BJ (cell line): ENCODE data around the gene ARFRP1. TPM values are rescaled to one million over a fixed set of nuclear protein-coding genes. Genes with fewer than 3 reads are reported as not detected.

Source experiments
- CTCF ChIA-PET: fragments of 350-600 bp; formaldehyde crosslinking; extraction: SDS; loops from one replicate; lab custom pipeline; 2021; ENCODE audit warnings: antibody characterized with exemption, inconsistent platforms; lab: Yijun Ruan, JAX
- POLR2A ChIA-PET: fragments of 300-600 bp; sonication (Branson Sonifier 250); formaldehyde crosslinking; extraction: SDS; loops from one replicate; lab custom pipeline; 2021; ENCODE audit warnings: antibody characterized with exemption; lab: Charles Lee
- DNase-seq: peaks from one replicate; pipeline ENCODE4 v3.0.0-alpha.2; 2011; ENCODE audit warnings: low read depth
- H3K27me3 ChIP-seq: 2 replicates; pipeline ENCODE4 v1.6.0; 2011; ENCODE audit warnings: low read length; ENCODE audit not compliant: control insufficient read depth, insufficient read depth
- H3K36me3 ChIP-seq: 2 replicates; pipeline ENCODE4 v1.5.1; 2011; ENCODE audit warnings: low read length; ENCODE audit not compliant: control insufficient read depth, insufficient read depth
- H3K4me3 ChIP-seq: 2 replicates; pipeline ENCODE4 v1.5.1; 2011; ENCODE audit warnings: low read depth, mild to moderate bottlenecking, control low read depth, low read length
- polyA plus RNA-seq: library from polyadenylated mRNA; depleted of rRNA; stranded (reverse); fragments of >200 nt; gene quantifications from 2 replicates; pipeline ENCODE4 v1.2.3, GENCODE V29; 2011
- TF ChIP-seq, protein P1 (sequence below): IDR thresholded peaks from 2 replicates; pipeline ENCODE4 v1.5.1; 2011; ENCODE audit warnings: low read depth, mild to moderate bottlenecking, control low read depth, inconsistent platforms, low read length, moderate library complexity; ENCODE audit not compliant: insufficient read depth

ARFRP1 gene
- polyA plus RNA-seq, 1 experiment = 41.9 TPM

DNA sequence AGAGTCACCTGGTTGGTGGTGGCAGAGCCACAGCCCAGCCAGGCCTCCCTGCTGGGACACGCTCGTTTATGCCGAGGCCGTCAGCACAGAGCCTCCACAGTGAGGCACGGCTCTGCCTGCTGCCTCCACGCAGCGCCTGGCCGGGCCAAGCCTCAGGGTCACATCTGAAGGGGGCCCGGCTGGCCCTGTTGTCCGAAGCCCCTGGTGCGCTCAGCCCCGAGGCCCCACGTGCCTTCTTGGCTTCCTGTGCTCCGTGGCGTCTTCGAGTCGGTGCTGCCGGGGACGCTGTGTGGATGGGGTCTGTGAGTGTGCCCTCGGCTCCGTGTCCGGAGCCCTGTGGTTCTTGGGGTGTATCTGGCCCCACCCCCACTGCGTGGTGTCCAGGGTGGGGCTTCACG is 21.7 kb downstream of the ARFRP1 start:
- no peaks in the 10 kb centered on the region for H3K27me3 ChIP-seq
- H3K36me3 ChIP-seq = peaks cover 1% of the 10 kb centered on the region; the same call in 1 of the 2 replicates
- no peak for DNase-seq
- ChIA-PET CTCF (no interaction called here), POLR2A (no interaction called here)
- TF ChIP-seq, protein P1, sequence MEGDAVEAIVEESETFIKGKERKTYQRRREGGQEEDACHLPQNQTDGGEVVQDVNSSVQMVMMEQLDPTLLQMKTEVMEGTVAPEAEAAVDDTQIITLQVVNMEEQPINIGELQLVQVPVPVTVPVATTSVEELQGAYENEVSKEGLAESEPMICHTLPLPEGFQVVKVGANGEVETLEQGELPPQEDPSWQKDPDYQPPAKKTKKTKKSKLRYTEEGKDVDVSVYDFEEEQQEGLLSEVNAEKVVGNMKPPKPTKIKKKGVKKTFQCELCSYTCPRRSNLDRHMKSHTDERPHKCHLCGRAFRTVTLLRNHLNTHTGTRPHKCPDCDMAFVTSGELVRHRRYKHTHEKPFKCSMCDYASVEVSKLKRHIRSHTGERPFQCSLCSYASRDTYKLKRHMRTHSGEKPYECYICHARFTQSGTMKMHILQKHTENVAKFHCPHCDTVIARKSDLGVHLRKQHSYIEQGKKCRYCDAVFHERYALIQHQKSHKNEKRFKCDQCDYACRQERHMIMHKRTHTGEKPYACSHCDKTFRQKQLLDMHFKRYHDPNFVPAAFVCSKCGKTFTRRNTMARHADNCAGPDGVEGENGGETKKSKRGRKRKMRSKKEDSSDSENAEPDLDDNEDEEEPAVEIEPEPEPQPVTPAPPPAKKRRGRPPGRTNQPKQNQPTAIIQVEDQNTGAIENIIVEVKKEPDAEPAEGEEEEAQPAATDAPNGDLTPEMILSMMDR = no peak
- H3K4me3 ChIP-seq = no peak overlapping the region

GRCh38 chr20:63685269-63686026 is 22.3 kb downstream of the ARFRP1 start:
- TF ChIP-seq, protein P1 = no peak
- POLR2A ChIA-PET = no interaction called here

DNA sequence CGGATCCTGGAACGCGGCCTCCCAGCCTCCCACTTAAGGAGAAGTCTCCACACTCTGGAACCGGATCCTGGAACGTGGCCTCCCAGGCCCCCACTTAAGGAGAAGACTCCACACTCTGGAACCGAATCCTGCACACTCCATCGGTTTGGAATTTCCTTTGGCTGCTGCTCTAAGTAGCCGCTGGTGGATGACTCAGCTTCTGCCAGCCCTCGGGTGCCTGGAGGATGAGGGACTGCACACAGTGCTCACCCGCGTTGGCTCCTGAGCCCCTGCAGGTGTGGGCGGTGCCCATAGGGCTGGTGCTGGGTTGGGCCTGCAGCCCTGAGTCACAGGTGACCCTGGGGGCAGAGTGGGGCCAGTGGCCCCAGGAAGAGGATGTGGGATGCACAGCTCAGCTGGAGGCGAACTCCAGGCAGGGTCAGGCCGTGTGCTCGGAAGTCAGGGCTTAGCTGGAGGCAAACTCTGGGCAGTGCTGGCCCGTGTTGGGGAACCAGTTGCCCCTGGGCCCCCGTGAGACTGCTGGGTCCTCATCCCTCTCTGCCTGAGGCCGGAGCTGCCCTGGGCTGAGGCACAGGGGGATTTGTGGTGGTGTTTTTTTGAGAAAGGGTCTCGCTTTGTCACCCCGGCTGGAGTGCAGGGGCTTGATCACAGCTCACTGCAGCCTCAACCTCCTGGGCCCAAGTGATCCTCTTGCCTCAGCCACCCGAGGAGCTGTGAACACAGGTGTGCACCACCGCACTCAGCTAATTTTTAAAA is 25.2 kb downstream of the ARFRP1 start:
- ChIA-PET CTCF (interaction anchor here (0.9 to 1.3 kb wide), 5 partner anchors 15 to 162 kb away, joined by 3 to 5 read pairs (median 4); partner anchors contain the start of genes PPDPF and RTEL1), POLR2A (no interaction called here)

More at GRCh38 chr20:63685269-63686026, 22.3 kb downstream of the ARFRP1 start:
- no peak for DNase-seq
- CTCF ChIA-PET = no interaction called here
- H3K4me3 ChIP-seq = no peak overlapping the region
- peaks cover under 1% of the 10 kb centered on the region; the same call in 1 of the 2 replicates for H3K36me3 ChIP-seq
- no peaks in the 10 kb centered on the region for H3K27me3 ChIP-seq

GRCh38 chr20:63681609-63682142 is 26.1 kb downstream of the ARFRP1 start:
- CTCF ChIA-PET = interaction anchor here (0.7 to 0.9 kb wide), 2 partner anchors 158 to 161 kb away, joined by 3 to 4 read pairs; partner anchors contain the start of gene PPDPF
- POLR2A ChIA-PET = interaction anchor here (0.6 kb wide), 1 partner anchor 40 kb away, joined by 3 read pairs; no protein-coding TSS in a partner anchor
- no peaks in the 10 kb centered on the region for H3K27me3 ChIP-seq
- no peak overlapping the region for H3K4me3 ChIP-seq
- no peak for DNase-seq
- TF ChIP-seq, protein P1 = no peak
- peaks cover 13% of the 10 kb centered on the region for H3K36me3 ChIP-seq

More for the DNA sequence above, 25.2 kb downstream of the ARFRP1 start:
- peaks cover 12% of the 10 kb centered on the region for H3K36me3 ChIP-seq
- H3K4me3 ChIP-seq = no peak overlapping the region
- H3K27me3 ChIP-seq = no peaks in the 10 kb centered on the region
- TF ChIP-seq, protein P1 = no peak
- DNase-seq = peak; percentile 92
